Activated T-cell treated with anti-CD3 and anti-CD28 coated beads, Interleukin-2, amount 50 U/mL, for 72 hours (primary cell): Measurements from ENCODE around the gene MCRS1. TPM values are rescaled to one million over a fixed set of nuclear protein-coding genes. Genes with fewer than 3 reads are reported as not detected.
"Not testable (repeated sequence)": the region's sequence is repeated elsewhere in the genome, so short reads cannot be mapped to it uniquely, and the experiment has no call there.

Experiments
- ATAC-seq, 2 donors: fragments of 150-1000 bp; cut with Tn5 transposase; replicated peaks in 1 of 2; 2 replicates each; pipeline ENCODE4 v1.10.0; 2021; ENCODE audit warnings: moderate library complexity in 2 of 2, mild to moderate bottlenecking in 1 of 2
- DNase-seq, 2 donors: peaks; one replicate each; pipeline ENCODE4 v3.0.0; 2021 to 2022; ENCODE audit warnings: mixed read lengths in 1 of 2
- H3K27ac Mint-ChIP-seq: one replicate; pipeline ENCODE4 v1.8.0; 2022; ENCODE audit warnings: mild to moderate bottlenecking, moderate library complexity, mixed read lengths
- H3K27me3 Mint-ChIP-seq: one replicate; pipeline ENCODE4 v1.8.0; 2022; ENCODE audit warnings: low read depth, mixed read lengths
- H3K36me3 Mint-ChIP-seq, 2 donors: one replicate each; pipeline ENCODE4 v1.8.0; 2022; ENCODE audit warnings: mixed read lengths in 2 of 2, mild to moderate bottlenecking in 1 of 2; ENCODE audit not compliant: insufficient read depth in 2 of 2
- H3K4me1 Mint-ChIP-seq: one replicate; pipeline ENCODE4 v1.8.0; 2022; ENCODE audit warnings: low read depth, mixed read lengths
- H3K4me3 Mint-ChIP-seq, 2 donors: one replicate each; pipeline ENCODE4 v1.8.0; 2022; ENCODE audit warnings: mild to moderate bottlenecking in 2 of 2, mixed read lengths in 2 of 2, moderate library complexity in 2 of 2
- H3K9me3 Mint-ChIP-seq, 2 donors: one replicate each; pipeline ENCODE4 v1.8.0; 2022; ENCODE audit warnings: mixed read lengths in 2 of 2
- total RNA-seq, 2 donors: library from RNA; stranded (reverse); gene quantifications; one replicate each; pipeline ENCODE4 v1.2.3, GENCODE V29; 2022

The MCRS1 gene
- 10 to 100 TPM; 59.4 to 73.8 TPM for total RNA-seq

GRCh38 chr12:49567611-49568441 is at the start of gene MCRS1:
TSS of gene MCRS1 (minus strand) at chr12:49568142. CDS start at chr12:49566731, 1,411 bp downstream.
- DNase-seq (peak; percentile 88 to 92), ATAC-seq (peak; percentile 93 to 94)
- peak within 1 kb of the TSS; percentile 98 for H3K27ac Mint-ChIP-seq
- no peaks in the 10 kb centered on the region for H3K27me3 Mint-ChIP-seq
- peaks cover 58% of the 10 kb centered on the region for H3K4me1 Mint-ChIP-seq
- peaks cover 5 to 6% of the 10 kb centered on the region in 2 donors for H3K36me3 Mint-ChIP-seq
- peak within 1 kb of the TSS; percentile 99 for H3K4me3 Mint-ChIP-seq
- H3K9me3 Mint-ChIP-seq, result no peaks in the 10 kb centered on the region

- DNase-seq, result no peak
- Mint-ChIP-seq H3K27ac (no peak overlapping the region), H3K9me3 (no peaks in the 10 kb centered on the region), H3K27me3 (peaks cover 38% of the 10 kb centered on the region), H3K4me1 (peaks cover 18% of the 10 kb centered on the region), H3K4me3 (no peak overlapping the region), H3K36me3 (peaks cover 0 to 4% of the 10 kb centered on the region in 2 donors)
- no peak for ATAC-seq
Observed at GRCh38 chr12:49616533-49617219, 48.7 kb upstream of the MCRS1 start.

- peaks cover 30% of the 10 kb centered on the region for H3K27me3 Mint-ChIP-seq
- no peak overlapping the region for H3K27ac Mint-ChIP-seq
- H3K4me3 Mint-ChIP-seq, result no peak overlapping the region
- DNase-seq (no peak), ATAC-seq (no peak)
- H3K4me1 Mint-ChIP-seq, result peaks cover 9% of the 10 kb centered on the region
- peaks cover 0 to 4% of the 10 kb centered on the region in 2 donors for H3K36me3 Mint-ChIP-seq
- no peaks in the 10 kb centered on the region for H3K9me3 Mint-ChIP-seq
Observed at GRCh38 chr12:49615725-49616124, 47.8 kb upstream of the MCRS1 start.

GRCh38 chr12:49612210-49612609 is 44.3 kb upstream of the MCRS1 start:
- no peaks in the 10 kb centered on the region for H3K9me3 Mint-ChIP-seq
- H3K4me3 Mint-ChIP-seq, result no peak overlapping the region
- peaks cover 0 to 4% of the 10 kb centered on the region in 2 donors for H3K36me3 Mint-ChIP-seq
- H3K27ac Mint-ChIP-seq, result no peak overlapping the region
- peaks cover 7% of the 10 kb centered on the region for H3K4me1 Mint-ChIP-seq
- DNase-seq (no peak), ATAC-seq (no peak)
- peaks cover 7% of the 10 kb centered on the region for H3K27me3 Mint-ChIP-seq

- DNase-seq, H3K27ac Mint-ChIP-seq, H3K36me3 Mint-ChIP-seq, H3K4me3 Mint-ChIP-seq, ATAC-seq, H3K27me3 Mint-ChIP-seq, H3K4me1 Mint-ChIP-seq, H3K9me3 Mint-ChIP-seq: not testable (repeated sequence)
Observed at GRCh38 chr12:49610785-49611184, 42.8 kb upstream of the MCRS1 start.

GRCh38 chr12:49609875-49610154 is 41.9 kb upstream of the MCRS1 start:
- ATAC-seq, result no peak
- Mint-ChIP-seq H3K27ac (no peak overlapping the region), H3K36me3 (peaks cover 0 to 2% of the 10 kb centered on the region in 2 donors), H3K4me3 (no peak overlapping the region), H3K9me3 (no peaks in the 10 kb centered on the region), H3K27me3 (no peaks in the 10 kb centered on the region), H3K4me1 (peaks cover 10% of the 10 kb centered on the region)
- no peak for DNase-seq

GRCh38 chr12:49609059-49609874 is 41.3 kb upstream of the MCRS1 start:
- Mint-ChIP-seq H3K4me3 (no peak overlapping the region), H3K27ac (no peak overlapping the region), H3K9me3 (no peaks in the 10 kb centered on the region), H3K36me3 (peaks cover 0 to under 1% of the 10 kb centered on the region in 2 donors), H3K27me3 (no peaks in the 10 kb centered on the region), H3K4me1 (peaks cover 10% of the 10 kb centered on the region)
- no peak for ATAC-seq
- no peak for DNase-seq

GRCh38 chr12:49605539-49605938 is 37.6 kb upstream of the MCRS1 start, which contains the start of gene FAM186B:
TSS of gene FAM186B (minus strand) at chr12:49605639. CDS start at chr12:49605477, 162 bp downstream.
- not testable (repeated sequence) for H3K4me3 Mint-ChIP-seq, ATAC-seq, H3K27ac Mint-ChIP-seq

GRCh38 chr12:49604856-49605255 is 36.9 kb upstream of the MCRS1 start:
- Mint-ChIP-seq H3K9me3 (no peaks in the 10 kb centered on the region), H3K4me1 (peaks cover 10% of the 10 kb centered on the region), H3K27ac (no peak overlapping the region), H3K4me3 (no peak overlapping the region), H3K36me3 (no peaks in the 10 kb centered on the region), H3K27me3 (no peaks in the 10 kb centered on the region)
- ATAC-seq, result no peak
- DNase-seq, result no peak

More at GRCh38 chr12:49605539-49605938, 37.6 kb upstream of the MCRS1 start, which contains the start of gene FAM186B:
- not testable (repeated sequence) for DNase-seq, H3K27me3 Mint-ChIP-seq, H3K36me3 Mint-ChIP-seq, H3K9me3 Mint-ChIP-seq
- H3K4me1 Mint-ChIP-seq, result peaks cover 10% of the 10 kb centered on the region

GRCh38 chr12:49603721-49604120 is 35.8 kb upstream of the MCRS1 start:
- DNase-seq, result no peak
- no peak overlapping the region for H3K27ac Mint-ChIP-seq
- no peaks in the 10 kb centered on the region for H3K9me3 Mint-ChIP-seq
- peaks cover 10% of the 10 kb centered on the region for H3K4me1 Mint-ChIP-seq
- no peaks in the 10 kb centered on the region for H3K27me3 Mint-ChIP-seq
- ATAC-seq, result no peak
- no peak overlapping the region for H3K4me3 Mint-ChIP-seq
- no peaks in the 10 kb centered on the region for H3K36me3 Mint-ChIP-seq

GRCh38 chr12:49599961-49600360 is 32.0 kb upstream of the MCRS1 start:
- peaks cover 2% of the 10 kb centered on the region for H3K4me1 Mint-ChIP-seq
- no peaks in the 10 kb centered on the region for H3K9me3 Mint-ChIP-seq
- H3K4me3 Mint-ChIP-seq, result no peak overlapping the region
- H3K27me3 Mint-ChIP-seq, result no peaks in the 10 kb centered on the region
- peak overlapping the region; percentile 25 for H3K27ac Mint-ChIP-seq
- no peak for DNase-seq
- H3K36me3 Mint-ChIP-seq, result no peaks in the 10 kb centered on the region
- ATAC-seq, result no peak

- H3K4me3 Mint-ChIP-seq, result no peak overlapping the region
- H3K27me3 Mint-ChIP-seq, result no peaks in the 10 kb centered on the region
- no peak for ATAC-seq
- no peak for DNase-seq
- H3K27ac Mint-ChIP-seq, result no peak overlapping the region
- no peaks in the 10 kb centered on the region for H3K9me3 Mint-ChIP-seq
- no peaks in the 10 kb centered on the region for H3K36me3 Mint-ChIP-seq
- no peaks in the 10 kb centered on the region for H3K4me1 Mint-ChIP-seq
Observed at GRCh38 chr12:49598527-49598926, 30.6 kb upstream of the MCRS1 start.
